H1 (cell line): ENCODE measurements around the gene FAM83F.

Experiments
- EP300 ChIP-seq, 2 experiments: IDR thresholded peaks; 1 replicate in 1 of 2; 2 replicates in 1 of 2; pipeline ENCODE4 v1.6.1; 2011 to 2012; ENCODE audit warnings: low read depth in 2 of 2, low read length in 2 of 2, mild to moderate bottlenecking in 2 of 2, borderline replicate concordance in 1 of 2, inconsistent platforms in 1 of 2, moderate library complexity in 1 of 2
- EZH2 ChIP-seq: fragments of 200-600 bp; sonication (generic); IDR thresholded peaks from 2 replicates; pipeline ENCODE4 v1.7.1; 2012; ENCODE audit warnings: low read depth, mild to moderate bottlenecking, moderate library complexity, low read length, inconsistent platforms; ENCODE audit not compliant: severe bottlenecking
- MAFK ChIP-seq: IDR thresholded peaks from 2 replicates; pipeline ENCODE4 v1.6.1; 2012; ENCODE audit warnings: low read depth, mild to moderate bottlenecking, improper control_type of control experiment, low read length

DNA sequence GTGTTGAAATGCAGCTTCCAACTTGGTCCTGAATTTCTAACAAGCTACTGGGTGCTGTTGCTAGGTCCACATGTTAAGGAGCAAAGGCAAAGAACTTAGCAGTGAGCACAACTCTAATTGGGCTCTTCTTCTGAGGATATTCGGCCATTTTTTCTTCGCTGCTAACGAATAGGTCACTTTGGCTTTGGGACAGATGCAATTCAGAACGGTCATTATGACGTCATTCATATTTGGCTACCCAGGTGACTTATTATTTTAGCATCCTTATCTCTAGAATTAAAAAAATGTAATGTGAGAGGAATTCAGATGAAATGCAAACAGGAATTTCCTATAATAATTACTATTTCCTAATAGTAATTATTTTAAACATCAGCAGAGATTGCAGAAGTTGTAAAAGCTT is 20.7 kb upstream of the FAM83F start:
- TF ChIP-seq MAFK = no peak
- no peak for TF ChIP-seq EZH2
- TF ChIP-seq EP300 (IDR thresholded peaks at IDR 0.05; ENCODE audit: borderline replicate concordance in 1 of 2, low read depth in 2 of 2, low read length in 2 of 2) = no peak
